Activated CD4-positive, alpha-beta T cell treated with anti-CD3 and anti-CD28 coated beads for 36 hours (primary cell): ENCODE data around the gene ZPR1. TPM values are rescaled to one million over a fixed set of nuclear protein-coding genes. Genes with fewer than 3 reads are reported as not detected.

ENCODE experiments used
- ATAC-seq: fragments of 200-7000 bp; cut with Tn5 transposase; one replicate; pipeline ENCODE4 v1.10.0; 2021; ENCODE audit warnings: mild to moderate bottlenecking, moderate library complexity
- CTCF ChIA-PET: fragments of 350-600 bp; sonication (Branson Sonifier 250); formaldehyde crosslinking; loops from one replicate; lab custom pipeline; 2021; ENCODE audit warnings: antibody characterized with exemption; lab: Charles Lee
- POLR2A ChIA-PET: fragments of 350-600 bp; sonication (Branson Sonifier 250); formaldehyde crosslinking; loops from one replicate; lab custom pipeline; 2021; ENCODE audit warnings: antibody characterized with exemption, inconsistent platforms; lab: Charles Lee
- DNase-seq: peaks from one replicate; pipeline ENCODE4 v3.0.0-alpha.2; 2020
- H3K27ac Mint-ChIP-seq: one replicate; pipeline ENCODE4 v1.8.0; 2021; ENCODE audit warnings: mixed read lengths
- H3K27me3 Mint-ChIP-seq: one replicate; pipeline ENCODE4 v1.8.0; 2021; ENCODE audit warnings: mixed read lengths
- H3K36me3 Mint-ChIP-seq: one replicate; pipeline ENCODE4 v1.8.0; 2021; ENCODE audit warnings: low read depth, mixed read lengths
- H3K4me1 Mint-ChIP-seq: one replicate; pipeline ENCODE4 v1.8.0; 2021; ENCODE audit warnings: mixed read lengths
- H3K4me3 Mint-ChIP-seq: one replicate; pipeline ENCODE4 v1.8.0; 2021; ENCODE audit warnings: mild to moderate bottlenecking, moderate library complexity, mixed read lengths
- H3K9me3 Mint-ChIP-seq: one replicate; pipeline ENCODE4 v1.8.0; 2021; ENCODE audit warnings: low read depth, mixed read lengths
- intact Hi-C, 2 experiments: fragments of 100-400 bp; cut with DNase I in 1 of 2; cut with micrococcal nuclease in 1 of 2; formaldehyde crosslinking; loops; one replicate each; pipeline versions ENCODE4 v1.14.2 to v1.15.1; 2022 to 2024; cut with DNase I, micrococcal nuclease
- total RNA-seq, 2 experiments: library from RNA; stranded (reverse); gene quantifications; one replicate each; pipeline ENCODE4 v1.2.3, GENCODE V29; 2021

Gene ZPR1
- total RNA-seq, 2 experiments from 2014 or later: 88.8 to 106 TPM

- ATAC-seq (no peak), DNase-seq (no peak)
- Mint-ChIP-seq H3K36me3 (no peaks in the 10 kb centered on the region), H3K4me3 (no peak overlapping the region), H3K27me3 (peaks cover 3% of the 10 kb centered on the region), H3K9me3 (no peaks in the 10 kb centered on the region), H3K4me1 (peaks cover 10% of the 10 kb centered on the region), H3K27ac (no peak overlapping the region)
- intact Hi-C loops: no loop called here
- CTCF ChIA-PET: interaction anchor here (0.9 kb wide), 1 partner anchor 274 kb away, joined by 3 read pairs; no protein-coding TSS in a partner anchor
- POLR2A ChIA-PET: no interaction called here
Observed at GRCh38 chr11:116831790-116832349, 44.0 kb upstream of the ZPR1 start.

GRCh38 chr11:116830184-116830912 lies 42.5 kb upstream of the ZPR1 start:
- Mint-ChIP-seq H3K4me3 (no peak overlapping the region), H3K27ac (no peak overlapping the region), H3K9me3 (no peaks in the 10 kb centered on the region), H3K27me3 (peaks cover 3% of the 10 kb centered on the region), H3K36me3 (no peaks in the 10 kb centered on the region), H3K4me1 (peaks cover 4% of the 10 kb centered on the region)
- ATAC-seq (no peak), DNase-seq (no peak)
- ChIA-PET POLR2A (no interaction called here), CTCF (no interaction called here)
- intact Hi-C loops: no loop called here

DNA sequence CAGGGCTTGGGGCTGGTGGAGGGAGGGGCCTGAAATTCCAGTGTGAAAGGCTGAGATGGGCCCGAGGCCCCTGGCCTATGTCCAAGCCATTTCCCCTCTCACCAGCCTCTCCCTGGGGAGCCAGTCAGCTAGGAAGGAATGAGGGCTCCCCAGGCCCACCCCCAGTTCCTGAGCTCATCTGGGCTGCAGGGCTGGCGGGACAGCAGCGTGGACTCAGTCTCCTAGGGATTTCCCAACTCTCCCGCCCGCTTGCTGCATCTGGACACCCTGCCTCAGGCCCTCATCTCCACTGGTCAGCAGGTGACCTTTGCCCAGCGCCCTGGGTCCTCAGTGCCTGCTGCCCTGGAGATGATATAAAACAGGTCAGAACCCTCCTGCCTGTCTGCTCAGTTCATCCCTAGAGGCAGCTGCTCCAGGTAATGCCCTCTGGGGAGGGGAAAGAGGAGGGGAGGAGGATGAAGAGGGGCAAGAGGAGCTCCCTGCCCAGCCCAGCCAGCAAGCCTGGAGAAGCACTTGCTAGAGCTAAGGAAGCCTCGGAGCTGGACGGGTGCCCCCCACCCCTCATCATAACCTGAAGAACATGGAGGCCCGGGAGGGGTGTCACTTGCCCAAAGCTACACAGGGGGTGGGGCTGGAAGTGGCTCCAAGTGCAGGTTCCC lies 41.8 kb upstream of the ZPR1 start, which contains the start of gene APOC3:
Gene APOC3 (plus strand): TSS at position 383 of the 659 bp plus-strand sequence. CDS start 676 bp downstream, outside the sequence.
- intact Hi-C loops: no loop called here
- Mint-ChIP-seq H3K4me1 (peaks cover under 1% of the 10 kb centered on the region), H3K4me3 (no peak within 1 kb of the TSS), H3K27ac (no peak within 1 kb of the TSS), H3K27me3 (peaks cover under 1% of the 10 kb centered on the region), H3K9me3 (no peaks in the 10 kb centered on the region), H3K36me3 (no peaks in the 10 kb centered on the region)
- ChIA-PET POLR2A (no interaction called here), CTCF (no interaction called here)
- DNase-seq (no peak), ATAC-seq (no peak)

GRCh38 chr11:116828632-116829524 lies 41.1 kb upstream of the ZPR1 start:
- Mint-ChIP-seq H3K36me3 (no peaks in the 10 kb centered on the region), H3K27me3 (no peaks in the 10 kb centered on the region), H3K9me3 (no peaks in the 10 kb centered on the region), H3K4me3 (no peak overlapping the region), H3K4me1 (no peaks in the 10 kb centered on the region), H3K27ac (no peak overlapping the region)
- DNase-seq: no peak
- ChIA-PET POLR2A (no interaction called here), CTCF (interaction anchor here (0.8 kb wide), 1 partner anchor 277 kb away, joined by 3 read pairs; no protein-coding TSS in a partner anchor)
- intact Hi-C loops: no loop called here
- no peak for ATAC-seq

GRCh38 chr11:116827461-116827860 lies 39.6 kb upstream of the ZPR1 start:
- ChIA-PET POLR2A (no interaction called here), CTCF (no interaction called here)
- Mint-ChIP-seq H3K4me1 (no peaks in the 10 kb centered on the region), H3K9me3 (no peaks in the 10 kb centered on the region), H3K4me3 (no peak overlapping the region), H3K36me3 (no peaks in the 10 kb centered on the region), H3K27me3 (no peaks in the 10 kb centered on the region), H3K27ac (no peak overlapping the region)
- no peak for DNase-seq
- intact Hi-C loops: no loop called here
- ATAC-seq: no peak

DNA sequence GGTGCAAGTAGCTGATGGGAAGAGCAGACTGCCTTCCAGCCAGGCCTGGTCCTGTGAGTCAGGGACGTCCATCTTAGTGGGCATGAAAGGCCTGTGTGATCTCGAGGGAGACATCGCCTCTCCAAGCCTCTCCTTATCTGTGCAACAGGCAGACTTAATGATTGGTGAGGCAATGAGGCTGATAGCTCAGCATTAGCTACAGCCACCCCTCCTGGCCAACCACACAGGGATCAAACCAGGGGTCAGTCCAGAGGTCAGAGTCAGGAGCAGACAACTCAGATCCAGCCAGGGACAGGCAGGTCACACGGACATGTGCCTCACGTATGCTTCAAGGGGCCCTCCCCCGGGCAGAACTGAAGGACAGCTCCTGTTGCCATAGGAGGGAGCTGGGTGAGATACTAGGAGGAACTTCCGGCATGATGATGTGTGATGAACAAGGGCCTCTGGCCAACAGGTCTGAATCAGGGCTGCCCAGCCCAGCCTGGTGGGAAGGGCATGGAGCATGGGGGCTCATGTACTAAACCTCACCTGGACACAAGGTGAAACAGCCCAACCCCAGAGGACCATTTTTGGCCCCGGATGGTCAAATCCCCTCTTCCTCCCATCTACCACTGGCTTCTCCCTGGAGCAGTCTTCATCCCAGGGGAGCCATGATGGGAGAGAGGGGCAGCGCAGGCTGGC lies 39.1 kb upstream of the ZPR1 start:
- Mint-ChIP-seq H3K27me3 (no peaks in the 10 kb centered on the region), H3K36me3 (no peaks in the 10 kb centered on the region), H3K27ac (no peak overlapping the region), H3K9me3 (no peaks in the 10 kb centered on the region), H3K4me3 (no peak overlapping the region), H3K4me1 (no peaks in the 10 kb centered on the region)
- DNase-seq: no peak
- intact Hi-C loops: no loop called here
- POLR2A ChIA-PET: no interaction called here
- ATAC-seq: no peak
- CTCF ChIA-PET: no interaction called here

DNA sequence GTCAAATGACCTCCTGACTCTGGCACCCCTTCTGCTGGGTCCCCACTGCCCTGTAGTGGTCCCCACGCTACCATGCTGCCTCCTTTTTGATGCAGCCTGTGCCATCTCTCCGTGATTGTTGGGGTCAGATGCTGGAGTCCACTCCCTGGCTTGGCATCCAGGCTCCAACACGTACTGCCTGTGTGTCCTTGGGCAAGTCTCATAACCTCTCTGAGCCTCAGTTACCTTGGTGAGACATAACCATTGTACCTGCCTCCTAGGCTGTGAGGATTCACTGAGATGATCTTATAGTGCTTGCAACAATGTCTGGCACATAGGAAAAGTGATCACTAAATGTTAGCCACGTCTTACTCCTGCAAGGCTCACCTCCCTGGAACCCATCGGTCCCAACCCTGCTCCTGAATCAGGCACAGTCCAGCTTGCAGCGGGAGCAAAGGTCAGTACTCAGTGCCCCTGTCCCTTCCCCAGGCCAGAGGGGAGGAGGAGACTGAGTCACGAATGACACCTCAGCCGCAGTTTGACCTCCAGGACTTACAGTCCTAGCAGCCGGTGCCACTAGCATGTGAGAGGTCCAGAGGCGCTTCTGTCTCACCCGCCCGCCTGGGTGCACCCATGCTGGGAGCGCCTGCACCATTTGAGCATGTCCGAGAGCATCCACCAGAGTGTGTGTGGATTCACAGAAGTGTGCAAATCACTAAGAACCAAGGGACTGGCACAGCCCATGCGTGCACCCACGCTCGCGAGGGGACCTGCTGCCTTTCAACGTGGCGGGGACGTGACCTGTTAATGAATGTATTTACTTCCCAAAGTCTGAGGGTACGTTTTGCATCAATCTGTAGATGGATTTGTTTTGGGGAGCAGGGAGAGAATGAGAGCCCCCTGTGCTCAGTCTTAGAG lies 38.3 kb upstream of the ZPR1 start:
- Mint-ChIP-seq H3K27me3 (no peaks in the 10 kb centered on the region), H3K36me3 (no peaks in the 10 kb centered on the region), H3K27ac (no peak overlapping the region), H3K4me3 (no peak overlapping the region), H3K9me3 (no peaks in the 10 kb centered on the region), H3K4me1 (no peaks in the 10 kb centered on the region)
- intact Hi-C loops: no loop called here
- ATAC-seq (no peak), DNase-seq (no peak)
- CTCF ChIA-PET: no interaction called here
- POLR2A ChIA-PET: no interaction called here

- Mint-ChIP-seq H3K27me3 (no peaks in the 10 kb centered on the region), H3K27ac (no peak overlapping the region), H3K9me3 (no peaks in the 10 kb centered on the region), H3K36me3 (no peaks in the 10 kb centered on the region), H3K4me3 (no peak overlapping the region), H3K4me1 (no peaks in the 10 kb centered on the region)
- ATAC-seq (no peak), DNase-seq (no peak)
- CTCF ChIA-PET: interaction anchor here (0.7 kb wide), 1 partner anchor 92 kb away, joined by 3 read pairs; no protein-coding TSS in a partner anchor
- intact Hi-C loops: no loop called here
- POLR2A ChIA-PET: no interaction called here
Observed at GRCh38 chr11:116825434-116825833, 37.6 kb upstream of the ZPR1 start.

GRCh38 chr11:116823031-116823843 lies 35.4 kb upstream of the ZPR1 start, which contains the start of gene APOA4:
TSS of gene APOA4 (minus strand) at chr11:116823304. CDS start at chr11:116823191, 113 bp downstream.
- H3K27me3 Mint-ChIP-seq: no peaks in the 10 kb centered on the region
- H3K4me1 Mint-ChIP-seq: no peaks in the 10 kb centered on the region
- H3K9me3 Mint-ChIP-seq: no peaks in the 10 kb centered on the region
- CTCF ChIA-PET: interaction anchor here (0.6 to 1.7 kb wide), 5 partner anchors 10 to 283 kb away, joined by 3 to 5 read pairs (median 3); partner anchors contain the start of gene APOA5
- H3K27ac Mint-ChIP-seq: no peak within 1 kb of the TSS
- POLR2A ChIA-PET: interaction anchor here (0.7 to 1.1 kb wide), 3 partner anchors 13 to 342 kb away, joined by 3 read pairs; no protein-coding TSS in a partner anchor
- DNase-seq: no peak
- H3K4me3 Mint-ChIP-seq: no peak within 1 kb of the TSS
- intact Hi-C loops: no loop called here
- H3K36me3 Mint-ChIP-seq: no peaks in the 10 kb centered on the region
- ATAC-seq: no peak
